ENCODE data around the gene GRIK4. TPM values are rescaled to one million over a fixed set of nuclear protein-coding genes. Genes with fewer than 3 reads are reported as not detected.

The GRIK4 gene
- total and polyA plus RNA-seq, 2 donors (not counting 1 experiment from before 2014, with no cell fraction given), result 0.12 to 0.27 TPM

- no peak for TF ChIP-seq EZH2 (IDR thresholded peaks at IDR 0.05; ENCODE audit: borderline replicate concordance, insufficient read depth, low read depth, low read length, poor library complexity, severe bottlenecking)
- TF ChIP-seq CTCF (IDR thresholded peaks at IDR 0.05), result no peak
- H3K9me3 Mint-ChIP-seq (ENCODE audit: insufficient read depth), result no peaks in the 10 kb centered on the region
- DNase-seq (no peak), ATAC-seq (ENCODE audit: low read depth) (no peak)
- no peaks in the 10 kb centered on the region for H3K4me1 Mint-ChIP-seq
- H4K20me1 ChIP-seq (ENCODE audit: control insufficient read depth, insufficient read depth, low read length, poor library complexity, severe bottlenecking), result no peaks in the 10 kb centered on the region
- H3K4me1 ChIP-seq (ENCODE audit: control insufficient read depth in 2 of 2, insufficient read depth in 2 of 2, low read length in 2 of 2), result no peaks in the 10 kb centered on the region
- no peak overlapping the region for H3K27ac Mint-ChIP-seq
- no peak overlapping the region for H2AFZ ChIP-seq (ENCODE audit: insufficient read depth, low read depth, low read length, poor library complexity, severe bottlenecking)
- H3K9me3 ChIP-seq (ENCODE audit: control extremely low read depth in 1 of 3, control insufficient read depth in 2 of 3, insufficient read depth in 1 of 3, low read length in 2 of 3), result no peaks in the 10 kb centered on the region
- H3K27me3 Mint-ChIP-seq, result peaks cover 31% of the 10 kb centered on the region
- CTCF ChIA-PET, result no interaction called here
- H3K36me3 ChIP-seq (replicated peaks in 1 of 2; ENCODE audit: control extremely low read depth in 1 of 2, control insufficient read depth in 1 of 2, extremely low read depth in 1 of 2, insufficient read depth in 2 of 2, low read length in 1 of 2), result no peaks in the 10 kb centered on the region
- intact Hi-C loops (cut with micrococcal nuclease), result no loop called here
- H3K27ac ChIP-seq (ENCODE audit: low read length in 2 of 2), result no peak overlapping the region
- no peak overlapping the region for H3K4me3 Mint-ChIP-seq
- H3K4me2 ChIP-seq (replicated peaks; ENCODE audit: low read depth, low read length, poor library complexity, severe bottlenecking), result no peak overlapping the region
- H3K27me3 ChIP-seq (replicated peaks in 1 of 4; ENCODE audit: control extremely low read depth in 1 of 4, control insufficient read depth in 3 of 4, insufficient read depth in 4 of 4, low read length in 3 of 4), result peaks cover 0 to 11% (median 0%) of the 10 kb centered on the region in 4 experiments
- H3K9ac ChIP-seq (ENCODE audit: low read length), result no peak overlapping the region
- no peaks in the 10 kb centered on the region for H3K79me2 ChIP-seq (ENCODE audit: control insufficient read depth, insufficient read depth, low read length)
- WGBS (ENCODE audit: insufficient coverage), result 89% methylated on average over 9 of the region's 9 CpGs
- POLR2A ChIA-PET, result no interaction called here
- no peak overlapping the region for H3K4me3 ChIP-seq (ENCODE audit: control extremely low read depth in 1 of 5, extremely low read depth in 1 of 5, insufficient read depth in 1 of 5, low read depth in 2 of 5, low read length in 4 of 5)
Measured at GRCh38 chr11:120816711-120817110, 305.2 kb downstream of the GRIK4 start.

- Histone ChIP-seq H3K79me2 (ENCODE audit: control insufficient read depth, insufficient read depth, low read length) (no peaks in the 10 kb centered on the region), H3K9me3 (ENCODE audit: control extremely low read depth in 1 of 3, control insufficient read depth in 2 of 3, insufficient read depth in 1 of 3, low read length in 2 of 3) (no peaks in the 10 kb centered on the region), H2AFZ (ENCODE audit: insufficient read depth, low read depth, low read length, poor library complexity, severe bottlenecking) (no peak overlapping the region), H4K20me1 (ENCODE audit: control insufficient read depth, insufficient read depth, low read length, poor library complexity, severe bottlenecking) (no peaks in the 10 kb centered on the region), H3K36me3 (replicated peaks in 1 of 2; ENCODE audit: control extremely low read depth in 1 of 2, control insufficient read depth in 1 of 2, extremely low read depth in 1 of 2, insufficient read depth in 2 of 2, low read length in 1 of 2) (no peaks in the 10 kb centered on the region), H3K27me3 (replicated peaks in 1 of 4; ENCODE audit: control extremely low read depth in 1 of 4, control insufficient read depth in 3 of 4, insufficient read depth in 4 of 4, low read length in 3 of 4) (peaks cover 0 to 11% (median 0%) of the 10 kb centered on the region in 4 experiments), H3K9ac (ENCODE audit: low read length) (no peak overlapping the region), H3K27ac (ENCODE audit: low read length in 2 of 2) (no peak overlapping the region), H3K4me3 (ENCODE audit: control extremely low read depth in 1 of 5, extremely low read depth in 1 of 5, insufficient read depth in 1 of 5, low read depth in 2 of 5, low read length in 4 of 5) (no peak overlapping the region), H3K4me2 (replicated peaks; ENCODE audit: low read depth, low read length, poor library complexity, severe bottlenecking) (no peak overlapping the region), H3K4me1 (ENCODE audit: control insufficient read depth in 2 of 2, insufficient read depth in 2 of 2, low read length in 2 of 2) (no peaks in the 10 kb centered on the region)
- H3K4me3 Mint-ChIP-seq, result no peak overlapping the region
- DNase-seq (no peak), ATAC-seq (ENCODE audit: low read depth) (no peak)
- intact Hi-C loops (cut with micrococcal nuclease), result no loop called here
- no peak overlapping the region for H3K27ac Mint-ChIP-seq
- H3K9me3 Mint-ChIP-seq (ENCODE audit: insufficient read depth), result no peaks in the 10 kb centered on the region
- 100% methylated on average over 1 of the region's 2 CpGs for WGBS (ENCODE audit: insufficient coverage)
- TF ChIP-seq EZH2 (IDR thresholded peaks at IDR 0.05; ENCODE audit: borderline replicate concordance, insufficient read depth, low read depth, low read length, poor library complexity, severe bottlenecking), result no peak
- no peak for TF ChIP-seq CTCF (IDR thresholded peaks at IDR 0.05)
- ChIA-PET POLR2A (no interaction called here), CTCF (no interaction called here)
- H3K4me1 Mint-ChIP-seq, result no peaks in the 10 kb centered on the region
- peaks cover 31% of the 10 kb centered on the region for H3K27me3 Mint-ChIP-seq
Measured at GRCh38 chr11:120817158-120817557, 305.6 kb downstream of the GRIK4 start.
